ENCODE data around the gene BAAT.

DNA sequence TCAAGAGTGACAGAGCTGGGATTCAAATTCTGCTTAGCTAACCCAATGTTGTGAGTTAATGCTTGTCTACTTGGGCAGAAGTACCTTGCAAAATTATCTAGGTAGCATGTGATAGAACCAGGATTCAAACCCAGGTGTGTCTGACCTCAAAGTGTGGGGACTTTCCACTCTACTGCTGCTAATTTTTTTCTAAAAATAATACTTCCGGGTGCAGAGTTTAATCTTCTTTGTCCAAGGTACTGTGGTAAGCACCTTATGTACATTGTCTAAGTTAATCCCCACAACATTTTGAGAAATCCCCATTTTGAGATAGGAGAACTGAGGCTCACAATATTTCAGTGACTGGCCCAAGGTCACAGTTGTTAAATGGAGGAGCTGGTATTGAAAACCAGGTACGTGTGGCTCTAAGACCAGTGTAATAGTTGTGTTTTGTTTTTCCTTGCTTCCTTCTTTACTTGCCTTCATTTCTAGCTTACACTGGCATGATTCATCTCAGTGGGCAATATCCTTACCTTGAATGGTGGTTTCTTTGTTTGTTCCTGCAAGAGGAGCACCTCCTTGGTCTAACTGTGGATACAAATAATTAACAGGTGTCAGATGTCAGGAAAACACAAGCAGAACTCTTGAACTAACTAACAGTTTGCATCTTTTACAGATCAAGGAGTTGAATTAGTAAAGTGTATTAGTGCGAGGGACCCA, 43.3 kb upstream of the BAAT start:
- TF ChIP-seq, protein P1, sequence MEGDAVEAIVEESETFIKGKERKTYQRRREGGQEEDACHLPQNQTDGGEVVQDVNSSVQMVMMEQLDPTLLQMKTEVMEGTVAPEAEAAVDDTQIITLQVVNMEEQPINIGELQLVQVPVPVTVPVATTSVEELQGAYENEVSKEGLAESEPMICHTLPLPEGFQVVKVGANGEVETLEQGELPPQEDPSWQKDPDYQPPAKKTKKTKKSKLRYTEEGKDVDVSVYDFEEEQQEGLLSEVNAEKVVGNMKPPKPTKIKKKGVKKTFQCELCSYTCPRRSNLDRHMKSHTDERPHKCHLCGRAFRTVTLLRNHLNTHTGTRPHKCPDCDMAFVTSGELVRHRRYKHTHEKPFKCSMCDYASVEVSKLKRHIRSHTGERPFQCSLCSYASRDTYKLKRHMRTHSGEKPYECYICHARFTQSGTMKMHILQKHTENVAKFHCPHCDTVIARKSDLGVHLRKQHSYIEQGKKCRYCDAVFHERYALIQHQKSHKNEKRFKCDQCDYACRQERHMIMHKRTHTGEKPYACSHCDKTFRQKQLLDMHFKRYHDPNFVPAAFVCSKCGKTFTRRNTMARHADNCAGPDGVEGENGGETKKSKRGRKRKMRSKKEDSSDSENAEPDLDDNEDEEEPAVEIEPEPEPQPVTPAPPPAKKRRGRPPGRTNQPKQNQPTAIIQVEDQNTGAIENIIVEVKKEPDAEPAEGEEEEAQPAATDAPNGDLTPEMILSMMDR (IDR thresholded peaks at IDR 0.05) = no peak
- TF ChIP-seq POLR2A (IDR thresholded peaks at IDR 0.05) = no peak

Data from testis (tissue), 2 donors.